HL-60 (cell line): ENCODE results near the gene YBEY.
A peak's percentile ranks its signal among the peaks of the same experiment; 100 is the strongest.

ENCODE experiments used
- DNase-seq, 2 experiments: peaks; one replicate each; pipeline ENCODE4 v3.0.0-alpha.2; 2010 to 2020; ENCODE audit warnings: low read depth in 1 of 2, low spot score in 1 of 2
- H3K27ac ChIP-seq: fragments of 250-450 bp; sonication (Bioruptor Pico); replicated peaks from 2 replicates; pipeline ENCODE4 v1.5.1; 2020; ENCODE audit warnings: mild to moderate bottlenecking, moderate library complexity
- H3K27me3 ChIP-seq: fragments of 250-450 bp; sonication (Bioruptor Pico); 2 replicates; pipeline ENCODE4 v1.5.1; 2021; ENCODE audit warnings: mild to moderate bottlenecking, moderate library complexity; ENCODE audit not compliant: insufficient read depth, poor library complexity, severe bottlenecking
- H3K4me3 ChIP-seq: replicated peaks from 2 replicates; pipeline ENCODE4 v1.5.1; 2011; ENCODE audit warnings: mild to moderate bottlenecking, control low read depth, low read length; ENCODE audit not compliant: insufficient read depth
- CTCF ChIP-seq: IDR thresholded peaks from one replicate; pipeline ENCODE4 v1.5.1; 2011; ENCODE audit warnings: low read length, control low read depth, inconsistent platforms; ENCODE audit not compliant: insufficient read depth
- GABPA ChIP-seq: IDR thresholded peaks from 2 replicates; pipeline ENCODE4 v1.6.1; 2012; ENCODE audit warnings: low read depth
- POLR2AphosphoS5 ChIP-seq: IDR thresholded peaks from 2 replicates; pipeline ENCODE4 v1.6.1; 2012; ENCODE audit warnings: low read depth
- REST ChIP-seq: IDR thresholded peaks from 2 replicates; pipeline ENCODE4 v1.6.1; 2012; ENCODE audit warnings: low read depth; ENCODE audit not compliant: insufficient replicate concordance
- SPI1 ChIP-seq: IDR thresholded peaks from 2 replicates; pipeline ENCODE4 v1.6.1; 2012; ENCODE audit warnings: low read depth, mild to moderate bottlenecking, borderline replicate concordance

The YBEY gene

GRCh38 chr21:46248422-46248782 is 37.7 kb upstream of the YBEY start:
- no peak for TF ChIP-seq CTCF
- no peak for TF ChIP-seq SPI1
- no peak for TF ChIP-seq REST
- no peak for TF ChIP-seq GABPA
- TF ChIP-seq POLR2AphosphoS5: no peak
- DNase-seq: no peak
- no peaks in the 10 kb centered on the region for H3K27me3 ChIP-seq
- H3K4me3 ChIP-seq: no peak overlapping the region
- no peak overlapping the region for H3K27ac ChIP-seq

- no peak for DNase-seq
- no peaks in the 10 kb centered on the region for H3K27me3 ChIP-seq
- no peak for TF ChIP-seq GABPA
- TF ChIP-seq CTCF: no peak
- TF ChIP-seq SPI1: no peak
- TF ChIP-seq POLR2AphosphoS5: no peak
- no peak for TF ChIP-seq REST
- H3K4me3 ChIP-seq: no peak overlapping the region
- H3K27ac ChIP-seq: no peak overlapping the region
Observed at GRCh38 chr21:46248827-46249226, 37.3 kb upstream of the YBEY start.

- DNase-seq: peak in 1 of 2 experiments; percentile 33
- Histone ChIP-seq H3K27me3 (no peaks in the 10 kb centered on the region), H3K27ac (no peak overlapping the region), H3K4me3 (no peak overlapping the region)
- TF ChIP-seq SPI1 (peak; percentile 45; the same call in 1 of the 2 replicates), CTCF (no peak), REST (no peak), POLR2AphosphoS5 (no peak), GABPA (no peak)
Observed at GRCh38 chr21:46250146-46250725, 35.9 kb upstream of the YBEY start.
